IMR-90 (cell line): ENCODE results near the gene CTSF. TPM values are rescaled to one million over a fixed set of nuclear protein-coding genes. Genes with fewer than 3 reads are reported as not detected.

Experiments used
- ATAC-seq: fragments of 200-7000 bp; cut with Tn5 transposase; 2 replicates; pipeline ENCODE4 v1.9.1; 2020; ENCODE audit warnings: low read depth, mild to moderate bottlenecking, moderate library complexity
- BruUV-seq: library from RNA; stranded (reverse); fragments of 400-500 nt; replicated peaks from 2 replicates; lab custom pipeline; 2021; lab: Mats Ljungman, UMichigan
- CTCF ChIA-PET: fragments of 300-600 bp; formaldehyde crosslinking; extraction: SDS; loops from one replicate; lab custom pipeline; 2021; ENCODE audit warnings: antibody characterized with exemption; lab: Yijun Ruan, JAX
- POLR2A ChIA-PET: fragments of 300-600 bp; sonication (Branson Sonifier 250); formaldehyde crosslinking; loops from one replicate; lab custom pipeline; 2022; ENCODE audit warnings: antibody characterized with exemption; ENCODE audit not compliant: unreplicated experiment; lab: Charles Lee
- DNase-seq: peaks from one replicate; pipeline ENCODE4 v3.0.0; 2013
- H2AFZ ChIP-seq: replicated peaks from 2 replicates; pipeline ENCODE3; 2013; ENCODE audit warnings: low read length, mild to moderate bottlenecking; ENCODE audit not compliant: poor library complexity
- H2AK5ac ChIP-seq: 2 replicates; pipeline ENCODE4 v1.6.1; 2013; ENCODE audit warnings: low read depth, low read length, inconsistent platforms
- H2AK9ac ChIP-seq: replicated peaks from 2 replicates; pipeline ENCODE3; 2013; ENCODE audit warnings: mild to moderate bottlenecking, low read depth, low read length, moderate library complexity; ENCODE audit not compliant: poor library complexity
- H2BK120ac ChIP-seq: 2 replicates; pipeline ENCODE4 v1.6.1; 2013; ENCODE audit warnings: low read depth, low read length, inconsistent platforms
- H2BK15ac ChIP-seq: 3 replicates; pipeline ENCODE4 v1.6.1; 2013; ENCODE audit warnings: low read depth, low read length, inconsistent platforms
- H2BK20ac ChIP-seq: 2 replicates; pipeline ENCODE4 v1.6.1; 2013; ENCODE audit warnings: low read depth, mild to moderate bottlenecking, inconsistent platforms, low read length, moderate library complexity
- H2BK5ac ChIP-seq: 2 replicates; pipeline ENCODE4 v1.6.1; 2013; ENCODE audit warnings: mild to moderate bottlenecking, low read depth, low read length, inconsistent platforms; ENCODE audit not compliant: poor library complexity, severe bottlenecking
- H3K14ac ChIP-seq: replicated peaks from 2 replicates; pipeline ENCODE4 v1.6.1; 2013; ENCODE audit warnings: low read depth, low read length, inconsistent platforms
- H3K18ac ChIP-seq: 2 replicates; pipeline ENCODE4 v1.6.1; 2013; ENCODE audit warnings: low read depth, low read length, control low read depth
- H3K23ac ChIP-seq: 2 replicates; pipeline ENCODE4 v1.6.1; 2013; ENCODE audit warnings: low read depth, low read length, inconsistent platforms
- H3K27ac ChIP-seq: 2 replicates; pipeline ENCODE4 v1.5.1; 2013; ENCODE audit warnings: mild to moderate bottlenecking, control low read depth, low read length; ENCODE audit not compliant: insufficient read depth
- H3K27me3 ChIP-seq: 2 replicates; pipeline ENCODE4 v1.6.1; 2013; ENCODE audit warnings: low read length; ENCODE audit not compliant: control insufficient read depth, insufficient read depth
- H3K36me3 ChIP-seq: 2 replicates; pipeline ENCODE4 v1.6.1; 2013; ENCODE audit warnings: low read length, mixed read lengths; ENCODE audit not compliant: control insufficient read depth, insufficient read depth
- H3K4ac ChIP-seq: 2 replicates; pipeline ENCODE4 v1.6.1; 2013; ENCODE audit warnings: low read depth, low read length, inconsistent platforms
- H3K4me1 ChIP-seq: 2 replicates; pipeline ENCODE4 v1.6.1; 2013; ENCODE audit warnings: low read length, mixed read lengths; ENCODE audit not compliant: control insufficient read depth, insufficient read depth
- H3K4me2 ChIP-seq: 2 replicates; pipeline ENCODE4 v1.6.1; 2013; ENCODE audit warnings: low read depth, mild to moderate bottlenecking, control low read depth, low read length, moderate library complexity
- H3K4me3 ChIP-seq: 2 replicates; pipeline ENCODE4 v1.5.1; 2013; ENCODE audit warnings: low read depth, mild to moderate bottlenecking, control low read depth, low read length, moderate library complexity; ENCODE audit not compliant: insufficient read depth
- H3K56ac ChIP-seq: 2 replicates; pipeline ENCODE4 v1.6.1; 2013; ENCODE audit warnings: low read length, inconsistent platforms; ENCODE audit not compliant: insufficient read depth; ENCODE audit errors: extremely low read depth
- H3K79me1 ChIP-seq, 2 experiments: 2 replicates each; pipeline ENCODE4 v1.6.1; 2013; ENCODE audit warnings: low read length in 2 of 2, inconsistent platforms in 1 of 2, low read depth in 1 of 2
- H3K9ac ChIP-seq: 2 replicates; pipeline ENCODE4 v1.6.1; 2013; ENCODE audit warnings: low read depth, low read length, control low read depth
- H3K9me1 ChIP-seq: 2 replicates; pipeline ENCODE4 v1.6.1; 2013; ENCODE audit warnings: low read length, inconsistent platforms; ENCODE audit not compliant: insufficient read depth
- H3K9me3 ChIP-seq: 2 replicates; pipeline ENCODE4 v1.6.1; 2013; ENCODE audit warnings: low read length; ENCODE audit not compliant: control insufficient read depth, insufficient read depth
- H4K20me1 ChIP-seq: 2 replicates; pipeline ENCODE4 v1.6.1; 2013; ENCODE audit warnings: low read length, inconsistent platforms; ENCODE audit not compliant: insufficient read depth
- H4K5ac ChIP-seq: 2 replicates; pipeline ENCODE4 v1.6.1; 2013; ENCODE audit warnings: mild to moderate bottlenecking, low read depth, low read length, control low read depth
- H4K8ac ChIP-seq, 2 experiments: 2 replicates each; pipeline ENCODE4 v1.6.1; 2013; ENCODE audit warnings: low read depth in 2 of 2, low read length in 2 of 2, control low read depth in 1 of 2, inconsistent platforms in 1 of 2
- H4K91ac ChIP-seq: 2 replicates; pipeline ENCODE4 v1.6.1; 2013; ENCODE audit warnings: low read depth, low read length, inconsistent platforms; ENCODE audit not compliant: insufficient read depth
- BHLHE40 ChIP-seq: fragments of 150-350 bp; IDR thresholded peaks from 2 replicates; pipeline ENCODE4 v1.6.1; 2016; ENCODE audit warnings: mild to moderate bottlenecking, low read depth, low read length
- CEBPB ChIP-seq: IDR thresholded peaks from 2 replicates; pipeline ENCODE4 v1.6.1; 2012; ENCODE audit warnings: low read depth, low read length, improper control_type of control experiment
- CHD1 ChIP-seq: IDR thresholded peaks from 2 replicates; pipeline ENCODE4 v1.6.1; 2012; ENCODE audit warnings: low read depth, low read length, improper control_type of control experiment
- CTCF ChIP-seq: conservative IDR thresholded peaks from 2 replicates; pipeline ENCODE4 v1.5.1; 2012; ENCODE audit warnings: mild to moderate bottlenecking, low read depth, low read length, improper control_type of control experiment
- ELK1 ChIP-seq: fragments of 150-350 bp; IDR thresholded peaks from 2 replicates; pipeline ENCODE4 v1.6.1; 2016; ENCODE audit warnings: low read depth, mild to moderate bottlenecking, low read length, moderate library complexity, borderline replicate concordance
- FOS ChIP-seq: fragments of 150-350 bp; IDR thresholded peaks from 2 replicates; pipeline ENCODE4 v1.6.1; 2016; ENCODE audit warnings: low read depth, low read length
- MAFK ChIP-seq: IDR thresholded peaks from 2 replicates; pipeline ENCODE4 v1.6.1; 2012; ENCODE audit warnings: low read depth, low read length, improper control_type of control experiment
- MAZ ChIP-seq: IDR thresholded peaks from 2 replicates; pipeline ENCODE4 v1.6.1; 2012; ENCODE audit warnings: low read depth, mild to moderate bottlenecking, low read length, improper control_type of control experiment, moderate library complexity, borderline replicate concordance
- MXI1 ChIP-seq: IDR thresholded peaks from 2 replicates; pipeline ENCODE4 v1.6.1; 2012; ENCODE audit warnings: low read depth, mild to moderate bottlenecking, low read length, moderate library complexity, borderline replicate concordance
- NFE2L2 ChIP-seq: fragments of 150-350 bp; IDR thresholded peaks from 2 replicates; pipeline ENCODE4 v1.6.1; 2016; ENCODE audit warnings: low read depth, mild to moderate bottlenecking, low read length
- POLR2A ChIP-seq: IDR thresholded peaks from 2 replicates; pipeline ENCODE4 v1.6.1; 2012; ENCODE audit warnings: mild to moderate bottlenecking, low read depth, low read length
- RAD21 ChIP-seq: IDR thresholded peaks from 2 replicates; pipeline ENCODE4 v1.6.1; 2012; ENCODE audit warnings: low read length, improper control_type of control experiment
- RCOR1 ChIP-seq: IDR thresholded peaks from 2 replicates; pipeline ENCODE4 v1.6.1; 2012; ENCODE audit warnings: mild to moderate bottlenecking, low read length, improper control_type of control experiment; ENCODE audit not compliant: insufficient replicate concordance
- RFX5 ChIP-seq: IDR thresholded peaks from 2 replicates; pipeline ENCODE4 v1.8.0; 2012; ENCODE audit warnings: low read depth, mild to moderate bottlenecking, low read length, moderate library complexity
- SMC3 ChIP-seq: fragments of 150-350 bp; IDR thresholded peaks from 2 replicates; pipeline ENCODE4 v1.6.1; 2016; ENCODE audit warnings: low read depth, mild to moderate bottlenecking, antibody characterized with exemption, low read length, moderate library complexity
- USF2 ChIP-seq: fragments of 150-350 bp; IDR thresholded peaks from 2 replicates; pipeline ENCODE4 v1.6.1; 2017; ENCODE audit warnings: mild to moderate bottlenecking, antibody characterized with exemption, low read length, low read depth
- WGBS, 2 experiments: methylation state at CpG; one replicate each; pipeline versions ENCODE4 v1.1.5 to v1.1.7; 2013; ENCODE audit warnings: missing lambda C conversion rate in 2 of 2; ENCODE audit not compliant: insufficient read length in 1 of 2; ENCODE audit errors: extremely low coverage in 2 of 2; 5-methylcytosine and 5-hydroxymethylcytosine counted together
- dilution Hi-C: fragments of 300-500 bp; cut with HindIII; formaldehyde crosslinking; loops from one replicate; pipeline ENCODE4 v1.14.3; 2018; ENCODE audit warnings: low sequenced_read_pairs; ENCODE audit not compliant: unreplicated experiment
- in situ Hi-C: fragments of 300-500 bp; cut with MboI; formaldehyde crosslinking; loops from 3 replicates; pipeline ENCODE4 v1.14.3; 2019; ENCODE audit warnings: low sequenced_read_pairs, inconsistent platforms, mixed read lengths
- intact Hi-C: fragments of 100-400 bp; cut with micrococcal nuclease; formaldehyde crosslinking; loops from 2 replicates; pipeline ENCODE4 v1.10.0; 2022
- polyA plus RNA-seq, 3 experiments: library from polyadenylated mRNA; depleted of rRNA; stranded (reverse); fragments of >200 nt; gene quantifications; 2 replicates each; pipeline ENCODE4 v1.2.3, GENCODE V29; 2012; ENCODE audit warnings: low replicate concordance in 1 of 3
- total RNA-seq: library from RNA; depleted of rRNA; stranded (reverse); fragments of >200 nt; gene quantifications from 2 replicates; pipeline ENCODE4 v1.2.3, GENCODE V29; 2012

Gene CTSF
- total and polyA plus RNA-seq, 2 of the 4 experiments (the other 2 are of a cell fraction), result 4.1 to 16.0 TPM

GRCh38 chr11:66556086-66556485 lies 12.3 kb downstream of the CTSF start:
- Histone ChIP-seq H3K23ac (no peak overlapping the region), H3K9me3 (no peaks in the 10 kb centered on the region), H3K14ac (no peak overlapping the region), H4K8ac (no peak overlapping the region), H3K4me2 (no peak overlapping the region), H4K5ac (no peak overlapping the region), H3K9ac (no peak overlapping the region), H3K4me1 (peaks cover 2% of the 10 kb centered on the region; the same call in 1 of the 2 replicates), H3K79me1 (no peaks in the 10 kb centered on the region), H2BK5ac (no peak overlapping the region), H3K27ac (no peak overlapping the region), H2BK120ac (no peak overlapping the region), H3K9me1 (no peaks in the 10 kb centered on the region), H2BK15ac (no peak overlapping the region), H3K4me3 (no peak overlapping the region), H3K18ac (no peak overlapping the region), H2AK5ac (no peak overlapping the region), H3K36me3 (no peaks in the 10 kb centered on the region), H3K4ac (no peak overlapping the region), H2BK20ac (no peak overlapping the region), H4K91ac (no peak overlapping the region), H3K27me3 (peaks cover 36% of the 10 kb centered on the region), H2AFZ (no peak overlapping the region), H2AK9ac (no peak overlapping the region), H4K20me1 (no peaks in the 10 kb centered on the region), H3K56ac (no peak overlapping the region)
- WGBS, 2 experiments, result 61% methylated on average over 2 of the region's 7 CpGs; no CpG with 5 or more reads in 1 of the 2 experiments
- in situ Hi-C loops (no loop called here), dilution Hi-C loops (no loop called here), intact Hi-C loops (no loop called here)
- DNase-seq (no peak), ATAC-seq (no peak)
- no TSS peak for BruUV-seq
- CTCF ChIA-PET, result no interaction called here
- no peak for TF ChIP-seq MAZ
- no peak for TF ChIP-seq RAD21
- no peak for TF ChIP-seq CHD1
- TF ChIP-seq RFX5, result no peak
- no peak for TF ChIP-seq MXI1
- TF ChIP-seq CTCF, result no peak
- no peak for TF ChIP-seq SMC3
- no peak for TF ChIP-seq RCOR1
- no peak for TF ChIP-seq BHLHE40
- TF ChIP-seq NFE2L2, result no peak
- TF ChIP-seq ELK1, result no peak
- no peak for TF ChIP-seq POLR2A
- TF ChIP-seq FOS, result no peak
- TF ChIP-seq USF2, result no peak
- TF ChIP-seq CEBPB, result no peak
- TF ChIP-seq MAFK, result no peak
- POLR2A ChIA-PET, result no interaction called here
